Neuronal stem cell (in vitro differentiated cells): ENCODE results near the gene DPP9.
A peak's percentile ranks its signal among the peaks of the same experiment; 100 is the strongest.

Experiments used
- DNase-seq: peaks from one replicate; pipeline ENCODE4 v3.0.0-alpha.2; 2013; ENCODE audit warnings: low spot score
- H2AFZ ChIP-seq: one replicate; pipeline ENCODE4 v1.6.1; 2013; ENCODE audit warnings: mild to moderate bottlenecking, low read length, inconsistent platforms
- H2AK5ac ChIP-seq: 2 replicates; pipeline ENCODE4 v1.6.1; 2013; ENCODE audit warnings: low read depth, mild to moderate bottlenecking, inconsistent platforms, low read length, moderate library complexity, mixed read lengths
- H2BK120ac ChIP-seq: 2 replicates; pipeline ENCODE4 v1.6.1; 2013; ENCODE audit warnings: low read depth, mild to moderate bottlenecking, inconsistent platforms, low read length, moderate library complexity, mixed read lengths
- H2BK12ac ChIP-seq: one replicate; pipeline ENCODE4 v1.6.1; 2013; ENCODE audit warnings: low read length, inconsistent platforms
- H2BK15ac ChIP-seq: 2 replicates; pipeline ENCODE4 v1.6.1; 2013; ENCODE audit warnings: mild to moderate bottlenecking, low read length, inconsistent platforms, mixed read lengths
- H2BK5ac ChIP-seq: one replicate; pipeline ENCODE4 v1.6.1; 2013; ENCODE audit warnings: inconsistent platforms, mild to moderate bottlenecking, low read length, moderate library complexity
- H3K14ac ChIP-seq: one replicate; pipeline ENCODE4 v1.6.1; 2013; ENCODE audit warnings: low read length, inconsistent platforms
- H3K18ac ChIP-seq: 2 replicates; pipeline ENCODE4 v1.6.1; 2013; ENCODE audit warnings: low read length, inconsistent platforms
- H3K23ac ChIP-seq: 2 replicates; pipeline ENCODE4 v1.6.1; 2013; ENCODE audit warnings: low read depth, mild to moderate bottlenecking, mixed read lengths, low read length, inconsistent platforms; ENCODE audit not compliant: poor library complexity
- H3K27ac ChIP-seq: replicated peaks from 3 replicates; pipeline ENCODE4 v1.5.1; 2013; ENCODE audit warnings: low read length, inconsistent platforms
- H3K27me3 ChIP-seq, 3 experiments: 2 replicates each; pipeline ENCODE4 v1.6.1; 2013; ENCODE audit warnings: low read length in 3 of 3, mild to moderate bottlenecking in 2 of 3, inconsistent platforms in 1 of 3, low read depth in 1 of 3, mixed read lengths in 1 of 3, moderate library complexity in 1 of 3; ENCODE audit not compliant: control insufficient read depth in 3 of 3, insufficient read depth in 3 of 3
- H3K36me3 ChIP-seq, 2 donors: replicated peaks in 1 of 2; 2 replicates each; pipeline ENCODE4 v1.6.1; 2013; ENCODE audit warnings: low read length in 2 of 2; ENCODE audit not compliant: control insufficient read depth in 2 of 2, insufficient read depth in 2 of 2
- H3K4ac ChIP-seq: 2 replicates; pipeline ENCODE4 v1.6.1; 2013; ENCODE audit warnings: inconsistent platforms, mild to moderate bottlenecking, low read length, moderate library complexity
- H3K4me1 ChIP-seq, 2 donors: 1 replicate in 1 of 2; 2 replicates in 1 of 2; pipeline ENCODE4 v1.6.1; 2013; ENCODE audit warnings: low read length in 2 of 2, low read depth in 1 of 2; ENCODE audit not compliant: control insufficient read depth in 2 of 2, insufficient read depth in 1 of 2
- H3K4me2 ChIP-seq: one replicate; pipeline ENCODE4 v1.6.1; 2013; ENCODE audit warnings: mild to moderate bottlenecking, low read length, inconsistent platforms; ENCODE audit not compliant: insufficient read depth, poor library complexity, severe bottlenecking
- H3K4me3 ChIP-seq, 2 donors: 2 replicates each; pipeline ENCODE4 v1.5.1; 2013; ENCODE audit warnings: low read length in 2 of 2, mild to moderate bottlenecking in 2 of 2, inconsistent platforms in 1 of 2, moderate library complexity in 1 of 2
- H3K79me1 ChIP-seq: one replicate; pipeline ENCODE4 v1.6.1; 2013; ENCODE audit warnings: low read depth, mild to moderate bottlenecking, inconsistent platforms, low read length, moderate library complexity
- H3K9ac ChIP-seq: one replicate; pipeline ENCODE4 v1.6.1; 2013; ENCODE audit warnings: mild to moderate bottlenecking, low read depth, low read length, inconsistent platforms; ENCODE audit not compliant: poor library complexity
- H3K9me3 ChIP-seq, 2 donors: replicated peaks in 1 of 2; 2 replicates each; pipeline versions ENCODE3 to v1.6.1; 2013; ENCODE audit warnings: low read length in 2 of 2, mild to moderate bottlenecking in 2 of 2, inconsistent platforms in 1 of 2, low read depth in 1 of 2, mixed read lengths in 1 of 2, moderate library complexity in 1 of 2; ENCODE audit not compliant: control insufficient read depth in 2 of 2, insufficient read depth in 1 of 2
- H4K8ac ChIP-seq: one replicate; pipeline ENCODE4 v1.6.1; 2013; ENCODE audit warnings: low read depth, mild to moderate bottlenecking, inconsistent platforms, low read length, moderate library complexity
- H4K91ac ChIP-seq: one replicate; pipeline ENCODE4 v1.6.1; 2013; ENCODE audit warnings: low read length, low read depth, mild to moderate bottlenecking, inconsistent platforms; ENCODE audit not compliant: poor library complexity
- WGBS, 2 donors: extraction: QIAGEN DNeasy Blood & Tissue Kit; methylation state at CpG; one replicate each; pipeline ENCODE4 v1.1.7; 2013; ENCODE audit warnings: missing lambda C conversion rate in 2 of 2, mixed read lengths in 1 of 2; ENCODE audit not compliant: insufficient read length in 2 of 2, insufficient replicate concordance in 1 of 2; ENCODE audit errors: extremely low coverage in 2 of 2; 5-methylcytosine and 5-hydroxymethylcytosine counted together

The DPP9 gene

DNA sequence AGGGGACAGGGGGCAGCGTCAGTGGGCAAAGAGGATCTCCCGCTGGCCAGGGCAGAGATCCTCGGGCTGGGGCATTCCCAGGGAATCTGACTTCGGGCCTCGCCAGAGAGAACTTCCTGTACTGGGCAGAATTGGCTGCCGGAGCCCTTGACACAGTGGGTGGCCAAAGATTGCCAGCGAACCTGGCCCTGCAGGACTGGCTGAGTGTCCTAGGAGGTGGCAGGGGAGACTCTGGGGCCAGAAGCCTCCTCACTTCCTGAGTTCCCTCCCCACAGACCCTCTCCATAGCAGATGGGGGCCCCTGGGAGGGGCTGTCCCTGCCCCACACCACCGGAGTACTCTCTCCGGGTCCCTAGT, 19.3 kb downstream of the DPP9 start:
- Histone ChIP-seq H2AK5ac (no peak overlapping the region), H3K27me3 (no peaks in the 10 kb centered on the region), H3K4ac (no peak overlapping the region), H3K18ac (no peak overlapping the region), H3K4me3 (no peak overlapping the region), H4K91ac (no peak overlapping the region), H3K14ac (no peak overlapping the region), H2BK5ac (no peak overlapping the region), H3K36me3 (peaks cover 36 to 79% of the 10 kb centered on the region in 2 donors), H4K8ac (no peak overlapping the region), H3K4me2 (no peak overlapping the region), H3K23ac (no peak overlapping the region), H3K27ac (no peak overlapping the region), H3K79me1 (no peaks in the 10 kb centered on the region), H3K9me3 (no peaks in the 10 kb centered on the region), H3K9ac (no peak overlapping the region), H2BK12ac (no peak overlapping the region), H2AFZ (no peak overlapping the region), H3K4me1 (no peaks in the 10 kb centered on the region), H2BK15ac (no peak overlapping the region), H2BK120ac (no peak overlapping the region)
- WGBS, 2 donors = no CpG with 5 or more reads among the region's 9 CpGs
- no peak for DNase-seq

DNA sequence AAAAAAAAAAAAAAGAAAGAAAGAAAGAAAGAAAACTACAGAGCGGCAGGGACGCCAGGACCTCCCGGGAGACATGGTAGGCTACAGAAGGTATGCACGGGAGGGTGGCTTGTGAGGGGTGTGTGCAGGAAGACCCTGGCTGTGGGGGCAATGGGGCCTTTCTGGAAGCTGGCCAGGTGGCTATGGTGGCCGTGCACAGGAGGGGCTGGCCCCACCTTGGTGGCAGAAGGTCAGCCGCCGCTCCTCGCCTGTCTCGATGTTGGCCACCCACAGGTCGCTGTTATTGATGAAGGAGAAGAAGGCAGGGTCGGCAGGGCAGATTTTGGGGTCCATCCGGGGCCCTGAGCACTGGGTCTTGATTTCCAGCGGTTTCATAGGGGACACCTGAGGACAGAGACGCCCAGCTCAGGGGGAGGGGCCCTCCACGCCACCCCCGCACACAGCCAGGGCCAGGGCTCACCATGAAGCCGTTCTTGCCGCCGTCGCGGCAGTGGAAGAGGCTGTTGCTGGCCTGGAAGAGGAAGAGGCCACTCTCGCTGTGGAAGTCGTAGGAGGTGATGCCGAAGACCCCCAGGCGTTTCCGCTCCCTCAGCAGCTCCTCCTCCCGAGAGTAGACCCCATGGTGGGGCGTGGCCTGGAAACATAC, 19.8 kb downstream of the DPP9 start:
- no peak overlapping the region for H4K8ac ChIP-seq
- H2AFZ ChIP-seq = no peak overlapping the region
- no peak overlapping the region for H2BK12ac ChIP-seq
- no peaks in the 10 kb centered on the region for H3K4me1 ChIP-seq
- no peaks in the 10 kb centered on the region for H3K79me1 ChIP-seq
- H2BK5ac ChIP-seq = no peak overlapping the region
- H3K4me2 ChIP-seq = no peak overlapping the region
- peak overlapping the region; percentile 56 for H3K14ac ChIP-seq
- no peaks in the 10 kb centered on the region for H3K9me3 ChIP-seq
- H3K4ac ChIP-seq = no peak overlapping the region
- no peak overlapping the region for H3K9ac ChIP-seq
- H4K91ac ChIP-seq = no peak overlapping the region
- no peak overlapping the region for H3K27ac ChIP-seq
- no peak overlapping the region for H2BK15ac ChIP-seq
- H3K36me3 ChIP-seq = peaks cover 36 to 80% of the 10 kb centered on the region in 2 donors
- H2BK120ac ChIP-seq = no peak overlapping the region
- no peak overlapping the region for H3K4me3 ChIP-seq
- no CpG with 5 or more reads among the region's 28 CpGs for WGBS, 2 donors
- no peak overlapping the region for H3K18ac ChIP-seq
- no peak for DNase-seq
- H3K23ac ChIP-seq = no peak overlapping the region
- H3K27me3 ChIP-seq = no peaks in the 10 kb centered on the region
- H2AK5ac ChIP-seq = no peak overlapping the region

GRCh38 chr19:4702764-4703163, 20.9 kb downstream of the DPP9 start:
- Histone ChIP-seq H3K27ac (no peak overlapping the region), H3K9me3 (no peaks in the 10 kb centered on the region), H3K23ac (no peak overlapping the region), H3K4me3 (no peak overlapping the region), H3K14ac (no peak overlapping the region), H4K91ac (no peak overlapping the region), H2BK15ac (no peak overlapping the region), H3K79me1 (no peaks in the 10 kb centered on the region), H4K8ac (no peak overlapping the region), H3K4ac (no peak overlapping the region), H2AK5ac (no peak overlapping the region), H2BK12ac (peak overlapping the region; percentile 17), H3K27me3 (no peaks in the 10 kb centered on the region), H2BK5ac (no peak overlapping the region), H3K4me1 (no peaks in the 10 kb centered on the region), H2BK120ac (no peak overlapping the region), H3K18ac (no peak overlapping the region), H3K36me3 (peaks cover 40 to 86% of the 10 kb centered on the region in 2 donors), H2AFZ (no peak overlapping the region), H3K9ac (no peak overlapping the region), H3K4me2 (no peak overlapping the region)
- no CpG with 5 or more reads among the region's 11 CpGs for WGBS, 2 donors
- DNase-seq = no peak

DNA sequence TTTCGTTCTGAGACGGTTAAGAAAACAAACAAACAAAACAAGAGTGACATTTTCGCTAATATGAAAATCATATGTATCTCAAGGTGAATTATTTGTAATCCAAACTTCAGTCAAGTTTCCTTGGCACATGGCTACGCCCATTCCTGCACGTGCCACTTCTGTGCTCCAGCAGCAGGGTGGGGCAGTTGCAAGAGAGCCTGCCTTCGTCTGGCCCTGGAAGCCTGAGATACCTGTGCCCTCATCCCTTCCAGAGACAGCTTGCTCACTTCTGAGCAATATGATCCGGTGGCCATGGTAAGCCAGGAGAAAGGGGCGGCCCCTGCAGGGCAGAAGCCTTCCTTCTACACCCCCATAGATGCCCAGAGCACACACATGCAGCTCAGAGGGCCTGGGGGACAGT, 22.1 kb downstream of the DPP9 start:
- Histone ChIP-seq H3K36me3 (peaks cover 48 to 90% of the 10 kb centered on the region in 2 donors), H3K27me3 (no peaks in the 10 kb centered on the region)
- WGBS, 2 donors = no CpG with 5 or more reads among the region's 8 CpGs

More for the DNA sequence above, 22.1 kb downstream of the DPP9 start:
- Histone ChIP-seq H3K18ac (no peak overlapping the region), H4K91ac (no peak overlapping the region), H2BK120ac (no peak overlapping the region), H2BK12ac (no peak overlapping the region), H3K14ac (no peak overlapping the region), H3K23ac (no peak overlapping the region), H3K79me1 (no peaks in the 10 kb centered on the region), H4K8ac (no peak overlapping the region), H2AFZ (no peak overlapping the region), H3K9ac (no peak overlapping the region), H2BK5ac (no peak overlapping the region), H3K27ac (no peak overlapping the region), H3K4ac (no peak overlapping the region), H2AK5ac (no peak overlapping the region), H3K4me2 (no peak overlapping the region), H3K9me3 (no peaks in the 10 kb centered on the region), H3K4me3 (no peak overlapping the region), H3K4me1 (no peaks in the 10 kb centered on the region), H2BK15ac (no peak overlapping the region)
- DNase-seq = no peak
